HL-60 (cell line): ENCODE results near the gene DCC.

ENCODE experiments used
- DNase-seq, 2 experiments: peaks; one replicate each; pipeline ENCODE4 v3.0.0-alpha.2; 2010 to 2020; ENCODE audit warnings: low read depth in 1 of 2, low spot score in 1 of 2
- H3K27ac ChIP-seq: fragments of 250-450 bp; sonication (Bioruptor Pico); replicated peaks from 2 replicates; pipeline ENCODE4 v1.5.1; 2020; ENCODE audit warnings: mild to moderate bottlenecking, moderate library complexity
- H3K27me3 ChIP-seq: fragments of 250-450 bp; sonication (Bioruptor Pico); 2 replicates; pipeline ENCODE4 v1.5.1; 2021; ENCODE audit warnings: mild to moderate bottlenecking, moderate library complexity; ENCODE audit not compliant: insufficient read depth, poor library complexity, severe bottlenecking
- H3K4me3 ChIP-seq: replicated peaks from 2 replicates; pipeline ENCODE4 v1.5.1; 2011; ENCODE audit warnings: mild to moderate bottlenecking, control low read depth, low read length; ENCODE audit not compliant: insufficient read depth
- CTCF ChIP-seq: IDR thresholded peaks from one replicate; pipeline ENCODE4 v1.5.1; 2011; ENCODE audit warnings: low read length, control low read depth, inconsistent platforms; ENCODE audit not compliant: insufficient read depth
- GABPA ChIP-seq: IDR thresholded peaks from 2 replicates; pipeline ENCODE4 v1.6.1; 2012; ENCODE audit warnings: low read depth
- POLR2AphosphoS5 ChIP-seq: IDR thresholded peaks from 2 replicates; pipeline ENCODE4 v1.6.1; 2012; ENCODE audit warnings: low read depth
- REST ChIP-seq: IDR thresholded peaks from 2 replicates; pipeline ENCODE4 v1.6.1; 2012; ENCODE audit warnings: low read depth; ENCODE audit not compliant: insufficient replicate concordance
- SPI1 ChIP-seq: IDR thresholded peaks from 2 replicates; pipeline ENCODE4 v1.6.1; 2012; ENCODE audit warnings: low read depth, mild to moderate bottlenecking, borderline replicate concordance

The DCC gene

GRCh38 chr18:53472546-53472945 is 1132.5 kb downstream of the DCC start:
- Histone ChIP-seq H3K27me3 (no peaks in the 10 kb centered on the region), H3K4me3 (no peak overlapping the region), H3K27ac (no peak overlapping the region)
- DNase-seq, result no peak
- TF ChIP-seq SPI1, result no peak
- TF ChIP-seq POLR2AphosphoS5, result no peak
- TF ChIP-seq REST, result no peak
- no peak for TF ChIP-seq GABPA
- TF ChIP-seq CTCF, result no peak

GRCh38 chr18:53478155-53478554 is 1138.2 kb downstream of the DCC start:
- TF ChIP-seq GABPA, result no peak
- TF ChIP-seq POLR2AphosphoS5, result no peak
- no peak for TF ChIP-seq CTCF
- no peak for TF ChIP-seq SPI1
- TF ChIP-seq REST, result no peak
- H3K4me3 ChIP-seq, result no peak overlapping the region
- no peak for DNase-seq
- H3K27me3 ChIP-seq, result no peaks in the 10 kb centered on the region
- H3K27ac ChIP-seq, result no peak overlapping the region

- H3K27me3 ChIP-seq, result no peaks in the 10 kb centered on the region
- TF ChIP-seq REST (no peak), CTCF (no peak), GABPA (no peak), SPI1 (no peak), POLR2AphosphoS5 (no peak)
- DNase-seq, result no peak
- no peak overlapping the region for H3K4me3 ChIP-seq
- no peak overlapping the region for H3K27ac ChIP-seq
These were observed 1146.3 kb downstream of the DCC start for GRCh38 chr18:53486296-53486695.
